Nephron (organoid): ENCODE data around the gene PDHX.
"Not testable (repeated sequence)": the region's sequence is repeated elsewhere in the genome, so short reads cannot be mapped to it uniquely, and the experiment has no call there.

Experiments used
- H3K27ac Mint-ChIP-seq, 3 experiments: 2 replicates each; pipeline ENCODE4 v1.8.0; 2020; ENCODE audit warnings: mixed read lengths in 3 of 3, mild to moderate bottlenecking in 2 of 3, moderate library complexity in 1 of 3
- H3K27me3 Mint-ChIP-seq: 2 replicates; pipeline ENCODE4 v1.8.0; 2021; ENCODE audit warnings: low read depth, mild to moderate bottlenecking, moderate library complexity, mixed read lengths
- H3K36me3 Mint-ChIP-seq: 2 replicates; pipeline ENCODE4 v1.8.0; 2020; ENCODE audit warnings: low read depth, mixed read lengths
- H3K4me1 Mint-ChIP-seq: 2 replicates; pipeline ENCODE4 v1.8.0; 2020; ENCODE audit warnings: mixed read lengths
- H3K4me3 Mint-ChIP-seq, 3 experiments: 2 replicates each; pipeline ENCODE4 v1.8.0; 2020; ENCODE audit warnings: mild to moderate bottlenecking in 3 of 3, mixed read lengths in 3 of 3, moderate library complexity in 2 of 3
- H3K9me3 Mint-ChIP-seq: 2 replicates; pipeline ENCODE4 v1.8.0; 2020; ENCODE audit warnings: mixed read lengths
- CTCF ChIP-seq, 3 experiments: fragments of 200-600 bp; sonication (generic); IDR thresholded peaks; one replicate each; pipeline ENCODE4 v1.5.0; 2021; ENCODE audit warnings: antibody characterized with exemption in 3 of 3; ENCODE audit not compliant: unreplicated experiment in 3 of 3

Gene PDHX

GRCh38 chr11:34893416-34893815 lies 23.0 kb upstream of the PDHX start:
- Mint-ChIP-seq H3K9me3 (peaks cover 25% of the 10 kb centered on the region), H3K36me3 (peaks cover 42% of the 10 kb centered on the region), H3K27me3 (no peaks in the 10 kb centered on the region), H3K27ac (no peak overlapping the region), H3K4me3 (no peak overlapping the region), H3K4me1 (no peaks in the 10 kb centered on the region)
- no peak for TF ChIP-seq CTCF (IDR thresholded peaks at IDR 0.05; ENCODE audit: unreplicated experiment in 3 of 3)

DNA sequence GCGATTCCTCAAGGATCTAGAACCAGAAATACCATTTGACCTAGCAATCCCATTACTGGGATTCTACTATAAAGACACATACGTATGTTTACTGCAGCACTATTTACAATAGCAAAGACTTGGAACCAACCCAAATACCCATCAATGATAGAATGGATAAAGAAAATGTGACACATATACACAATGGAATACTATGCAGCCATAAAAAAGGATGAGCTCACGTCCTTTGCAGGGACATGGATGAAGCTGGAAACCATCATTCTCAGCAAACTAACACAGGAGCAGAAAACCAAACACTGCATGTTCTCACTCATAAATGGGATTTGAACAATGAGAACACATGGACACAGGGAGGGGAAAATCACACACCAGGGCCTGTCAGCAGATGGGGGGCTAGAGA lies 20.2 kb upstream of the PDHX start:
- not testable (repeated sequence) for H3K27ac Mint-ChIP-seq, H3K4me3 Mint-ChIP-seq, H3K4me1 Mint-ChIP-seq, H3K27me3 Mint-ChIP-seq
- peaks cover 53% of the 10 kb centered on the region for H3K36me3 Mint-ChIP-seq
- peaks cover 50% of the 10 kb centered on the region for H3K9me3 Mint-ChIP-seq

GRCh38 chr11:34897171-34897870 lies 19.1 kb upstream of the PDHX start:
- Mint-ChIP-seq H3K36me3 (peaks cover 65% of the 10 kb centered on the region), H3K9me3 (peaks cover 59% of the 10 kb centered on the region), H3K4me3 (no peak overlapping the region), H3K4me1 (no peaks in the 10 kb centered on the region), H3K27me3 (no peaks in the 10 kb centered on the region), H3K27ac (no peak overlapping the region)
- no peak for TF ChIP-seq CTCF (IDR thresholded peaks at IDR 0.05; ENCODE audit: unreplicated experiment in 3 of 3)

DNA sequence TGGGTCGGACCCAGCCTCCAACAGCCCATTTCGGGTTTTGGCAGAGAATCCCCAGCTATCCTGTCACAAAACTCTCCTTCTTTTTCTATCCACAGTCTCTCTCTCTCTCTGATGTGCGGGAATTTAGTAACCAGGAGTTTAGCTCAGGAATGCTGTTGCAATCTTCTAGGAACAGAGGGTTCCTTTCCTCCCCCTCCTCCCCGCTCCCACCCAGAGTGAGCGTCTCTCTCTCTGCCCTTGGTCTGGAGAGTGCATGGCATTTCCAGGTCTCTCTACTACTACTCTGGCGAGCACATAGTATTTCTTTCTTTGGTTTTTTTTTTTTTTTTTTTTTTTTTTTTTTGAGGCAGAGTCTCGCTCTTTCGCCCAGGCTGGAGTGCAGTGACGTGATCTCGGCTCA lies 17.9 kb upstream of the PDHX start:
- no peaks in the 10 kb centered on the region for H3K27me3 Mint-ChIP-seq
- peaks cover 68% of the 10 kb centered on the region for H3K9me3 Mint-ChIP-seq
- H3K4me1 Mint-ChIP-seq = no peaks in the 10 kb centered on the region

GRCh38 chr11:34899633-34900016 lies 16.8 kb upstream of the PDHX start:
- no peak for TF ChIP-seq CTCF (IDR thresholded peaks at IDR 0.05; ENCODE audit: unreplicated experiment in 3 of 3)
- Mint-ChIP-seq H3K27me3 (no peaks in the 10 kb centered on the region), H3K27ac (no peak overlapping the region), H3K9me3 (peaks cover 77% of the 10 kb centered on the region), H3K4me3 (no peak overlapping the region), H3K36me3 (peaks cover 88% of the 10 kb centered on the region), H3K4me1 (no peaks in the 10 kb centered on the region)

More for the DNA sequence above, 17.9 kb upstream of the PDHX start:
- peaks cover 76% of the 10 kb centered on the region for H3K36me3 Mint-ChIP-seq
- H3K4me3 Mint-ChIP-seq = no peak overlapping the region
- H3K27ac Mint-ChIP-seq = no peak overlapping the region
- TF ChIP-seq CTCF (IDR thresholded peaks at IDR 0.05; ENCODE audit: unreplicated experiment in 3 of 3) = no peak

- Mint-ChIP-seq H3K27me3 (no peaks in the 10 kb centered on the region), H3K4me1 (no peaks in the 10 kb centered on the region), H3K27ac (no peak overlapping the region), H3K4me3 (no peak overlapping the region), H3K9me3 (peaks cover 65% of the 10 kb centered on the region), H3K36me3 (peaks cover 73% of the 10 kb centered on the region)
- TF ChIP-seq CTCF (IDR thresholded peaks at IDR 0.05; ENCODE audit: unreplicated experiment in 3 of 3) = no peak
Measured at GRCh38 chr11:34904421-34904955, 11.9 kb upstream of the PDHX start.
